HG03469 (cell line): ENCODE measurements around the gene EBF4.

Source experiments
- ATAC-seq: cut with Tn5 transposase; IDR thresholded peaks from one replicate; pipeline ENCODE4 v1.9.1; 2021; ENCODE audit warnings: mild to moderate bottlenecking, moderate library complexity, moderate number of reproducible peaks; ENCODE audit not compliant: unreplicated experiment

The EBF4 gene

GRCh38 chr20:2699775-2700413, 7.3 kb downstream of the EBF4 start:
- ATAC-seq: no peak

- ATAC-seq: no peak
Observed at GRCh38 chr20:2700913-2701620, 8.5 kb downstream of the EBF4 start.

GRCh38 chr20:2701671-2702081, 9.1 kb downstream of the EBF4 start:
- no peak for ATAC-seq

- ATAC-seq: no peak
Observed at GRCh38 chr20:2703716-2704475, 11.3 kb downstream of the EBF4 start.

- no peak for ATAC-seq
Observed at GRCh38 chr20:2705931-2706645, 13.5 kb downstream of the EBF4 start.

- ATAC-seq: no peak
Observed at GRCh38 chr20:2706688-2707352, 14.2 kb downstream of the EBF4 start.

GRCh38 chr20:2707353-2708072, 14.9 kb downstream of the EBF4 start:
- no peak for ATAC-seq

GRCh38 chr20:2708073-2708415, 15.5 kb downstream of the EBF4 start:
- ATAC-seq: no peak

- ATAC-seq: no peak
Observed at GRCh38 chr20:2708665-2709064, 16.1 kb downstream of the EBF4 start.

- no peak for ATAC-seq
Observed at GRCh38 chr20:2709205-2709981, 16.8 kb downstream of the EBF4 start.

GRCh38 chr20:2713285-2713684, 20.7 kb downstream of the EBF4 start:
- ATAC-seq: no peak

- no peak for ATAC-seq
Observed at GRCh38 chr20:2729251-2729713, 36.7 kb downstream of the EBF4 start.

GRCh38 chr20:2729791-2730190, 37.2 kb downstream of the EBF4 start:
- ATAC-seq: no peak

GRCh38 chr20:2734899-2735298, 42.3 kb downstream of the EBF4 start:
- ATAC-seq: no peak

GRCh38 chr20:2736441-2736840, 43.9 kb downstream of the EBF4 start:
- no peak for ATAC-seq

- no peak for ATAC-seq
Observed at GRCh38 chr20:2738331-2739041, 45.9 kb downstream of the EBF4 start.

GRCh38 chr20:2739042-2739398, 46.4 kb downstream of the EBF4 start:
- ATAC-seq: no peak

- ATAC-seq: no peak
Observed at GRCh38 chr20:2740702-2741101, 48.1 kb downstream of the EBF4 start.

GRCh38 chr20:2741463-2741862, 48.9 kb downstream of the EBF4 start:
- ATAC-seq: no peak
